ENCODE measurements around the gene CPA1. TPM values are rescaled to one million over a fixed set of nuclear protein-coding genes. Genes with fewer than 3 reads are reported as not detected.
"Not testable (repeated sequence)": the region's sequence is repeated elsewhere in the genome, so short reads cannot be mapped to it uniquely, and the experiment has no call there.

Gene CPA1
- total RNA-seq, 1 experiment from 2014 or later = not detected

DNA sequence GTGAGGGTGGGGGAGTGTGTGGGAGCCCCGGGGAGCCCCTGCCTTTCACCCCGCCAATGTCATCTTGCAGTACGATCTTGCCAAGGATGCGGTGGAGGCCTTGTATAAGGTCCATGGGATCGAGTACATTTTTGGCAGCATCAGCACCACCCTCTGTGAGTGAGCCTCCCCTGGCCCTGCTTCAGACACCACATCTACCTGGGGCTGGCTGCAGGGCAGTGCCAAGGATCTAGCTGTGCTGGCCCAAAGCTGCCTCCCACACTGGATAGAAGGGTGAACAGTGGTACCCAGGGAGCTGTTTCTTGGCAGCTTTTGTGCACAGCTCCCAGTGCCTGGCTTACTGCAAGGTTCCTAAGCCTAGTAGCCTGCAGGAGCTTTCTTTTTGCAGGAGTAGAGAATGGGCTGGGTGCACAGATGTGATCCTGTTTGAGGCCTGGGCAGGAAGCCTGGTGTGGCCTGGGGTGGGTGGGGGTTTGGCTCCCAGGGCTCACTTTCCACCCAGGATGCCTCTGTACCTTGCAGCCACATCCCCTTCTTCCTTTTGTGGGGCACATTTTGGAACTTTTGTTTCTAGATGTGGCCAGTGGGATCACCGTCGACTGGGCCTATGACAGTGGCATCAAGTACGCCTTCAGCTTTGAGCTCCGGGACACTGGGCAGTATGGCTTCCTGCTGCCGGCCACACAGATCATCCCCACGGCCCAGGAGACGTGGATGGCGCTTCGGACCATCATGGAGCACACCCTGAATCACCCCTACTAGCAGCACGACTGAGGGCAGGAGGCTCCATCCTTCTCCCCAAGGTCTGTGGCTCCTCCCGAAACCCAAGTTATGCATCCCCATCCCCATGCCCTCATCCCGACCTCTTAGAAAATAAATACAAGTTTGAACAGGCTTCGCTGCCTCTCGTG lies 12.2 kb upstream of the CPA1 start:
- in situ Hi-C loops (cut with HindIII; ENCODE audit: low pct_unique_long_range_greater_than_20kb, low sequenced_read_pairs) = no loop called here

DNA sequence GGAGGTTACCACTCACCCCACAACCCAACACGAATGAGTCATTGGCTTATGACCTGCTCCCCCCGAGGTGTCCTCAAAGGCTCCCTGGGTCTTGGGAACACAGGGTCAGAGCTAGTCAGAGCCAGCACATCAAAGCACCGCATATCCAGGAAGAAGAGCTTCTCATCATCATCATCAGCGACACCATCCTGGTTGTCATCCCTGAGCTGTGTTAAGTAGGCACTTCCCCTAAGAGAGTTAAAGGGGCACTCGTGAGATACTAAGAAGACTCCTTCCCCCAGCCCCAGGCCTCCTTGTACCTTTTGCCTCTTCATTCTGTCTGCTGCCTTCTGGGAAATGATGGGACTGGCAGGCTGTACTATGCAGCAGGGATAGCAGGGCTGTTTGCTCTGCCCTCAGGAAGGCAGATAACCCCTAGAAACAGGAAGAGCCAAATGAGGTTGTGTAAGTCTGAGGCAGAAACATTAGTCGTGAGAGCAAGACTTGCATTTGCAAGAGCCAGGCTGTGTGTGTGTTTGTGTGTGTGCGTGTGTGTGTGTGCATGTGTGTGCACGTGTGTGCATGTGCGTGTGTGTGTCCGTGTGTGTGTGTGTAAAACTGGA lies 11.1 kb upstream of the CPA1 start:
- in situ Hi-C loops (cut with HindIII; ENCODE audit: low pct_unique_long_range_greater_than_20kb, low sequenced_read_pairs) = no loop called here
- no peak for DNase-seq (ENCODE audit: low read depth, low spot score)

More for the DNA sequence above, 12.2 kb upstream of the CPA1 start:
- DNase-seq (ENCODE audit: low read depth, low spot score) = no peak

DNA sequence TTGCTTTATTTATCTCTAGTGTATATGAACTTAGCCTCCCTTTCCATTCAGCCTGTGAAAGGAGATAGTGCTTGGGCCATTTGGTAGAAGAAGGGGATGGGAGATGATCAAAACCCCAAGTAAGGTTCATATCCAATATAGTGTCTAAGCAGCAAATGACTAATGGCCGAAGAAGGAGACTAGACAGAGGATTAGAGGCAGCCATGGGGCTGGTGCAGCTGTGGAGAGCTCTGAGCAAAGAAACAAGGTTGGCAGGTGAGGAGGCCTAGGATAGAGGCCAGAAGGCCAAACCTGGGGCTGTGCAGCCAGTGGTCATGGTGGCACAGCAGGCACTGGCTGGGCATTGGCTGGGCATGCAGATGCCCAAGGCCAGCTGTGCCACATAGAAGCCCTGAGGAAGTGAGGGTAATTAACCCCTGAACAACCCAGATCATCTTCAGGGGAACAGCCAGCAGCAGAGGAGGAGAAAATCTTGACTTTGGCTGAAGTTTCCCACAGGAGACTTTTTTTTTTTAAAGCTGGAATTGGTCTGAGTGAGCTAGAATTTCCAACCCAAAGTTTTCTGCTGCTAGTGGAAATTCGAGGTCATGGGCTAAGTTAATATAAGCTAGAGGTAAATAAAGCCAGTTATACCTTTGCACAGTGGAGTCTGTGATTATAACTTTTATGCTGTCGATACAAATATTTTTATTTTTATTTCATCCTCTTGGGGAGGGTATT lies 10.3 kb upstream of the CPA1 start:
- DNase-seq (ENCODE audit: low read depth, low spot score) = no peak

DNA sequence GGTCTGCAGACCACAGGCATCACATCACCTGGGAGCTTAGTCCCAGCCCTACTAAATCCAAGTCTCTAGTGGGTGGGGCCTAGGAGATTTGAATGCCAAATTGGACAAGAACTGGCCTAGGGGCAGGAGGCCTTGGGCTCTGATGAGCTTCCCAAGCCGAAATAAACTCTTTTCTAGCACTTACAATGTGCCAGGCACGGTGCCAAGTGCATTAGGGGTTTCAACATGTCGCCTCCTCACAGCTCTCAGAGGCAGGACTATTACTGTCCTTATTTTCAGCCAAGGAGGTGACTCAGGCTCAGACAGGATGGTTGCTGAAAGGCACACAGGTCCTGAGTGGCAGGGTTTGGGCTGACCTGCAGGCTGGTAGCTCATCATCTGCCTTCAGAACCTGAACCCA lies 9.2 kb upstream of the CPA1 start:
- DNase-seq (ENCODE audit: low read depth, low spot score) = no peak
- in situ Hi-C loops (cut with HindIII; ENCODE audit: low pct_unique_long_range_greater_than_20kb, low sequenced_read_pairs) = no loop called here

More for the DNA sequence above, 10.3 kb upstream of the CPA1 start:
- in situ Hi-C loops (cut with HindIII; ENCODE audit: low pct_unique_long_range_greater_than_20kb, low sequenced_read_pairs) = no loop called here

- in situ Hi-C loops (cut with HindIII; ENCODE audit: low pct_unique_long_range_greater_than_20kb, low sequenced_read_pairs) = no loop called here
- DNase-seq (ENCODE audit: low read depth, low spot score) = no peak
Observed at GRCh38 chr7:130372402-130373165, 7.7 kb upstream of the CPA1 start.

DNA sequence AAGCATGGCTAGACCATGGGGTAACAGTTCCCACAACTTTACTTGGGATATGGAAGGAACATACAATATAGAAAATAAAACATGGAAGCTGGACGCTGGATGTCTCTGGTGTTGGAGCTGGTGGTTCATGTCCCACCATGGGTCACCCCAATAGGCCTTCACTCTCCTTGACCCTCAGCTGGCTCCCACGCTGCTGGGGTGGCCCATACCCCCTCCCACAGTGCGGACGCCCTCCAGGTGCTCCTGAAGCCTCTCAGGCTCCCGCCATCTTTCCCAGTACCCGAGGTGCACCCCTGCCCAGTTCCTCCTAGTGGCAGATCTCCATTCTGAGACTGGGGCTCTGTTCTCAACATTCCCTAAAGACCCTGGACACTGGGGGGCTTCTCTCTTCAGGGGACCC lies 5.8 kb upstream of the CPA1 start:
- in situ Hi-C loops (cut with HindIII; ENCODE audit: low pct_unique_long_range_greater_than_20kb, low sequenced_read_pairs) = no loop called here
- DNase-seq (ENCODE audit: low read depth, low spot score) = no peak

DNA sequence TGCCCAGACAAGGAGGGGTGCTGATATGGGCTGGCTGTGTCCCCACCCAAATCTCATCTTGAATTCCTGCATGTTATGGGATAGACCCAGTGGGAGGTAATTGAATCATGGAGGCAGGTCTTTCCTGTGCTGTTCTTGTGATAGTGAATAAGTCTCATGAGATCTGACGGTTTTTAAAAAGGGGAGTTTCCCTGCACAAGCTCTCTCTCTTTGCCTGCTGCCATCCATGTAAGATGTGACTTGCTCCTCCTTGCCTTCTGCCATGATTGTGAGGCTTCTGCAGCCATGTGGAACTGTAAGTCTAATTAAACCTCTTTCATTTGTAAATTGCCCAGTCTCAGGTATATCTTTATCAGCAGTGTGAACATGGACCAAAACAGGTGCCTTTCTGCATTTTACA lies 3.8 kb upstream of the CPA1 start:
- DNase-seq (ENCODE audit: low read depth, low spot score); in situ Hi-C loops (cut with HindIII; ENCODE audit: low pct_unique_long_range_greater_than_20kb, low sequenced_read_pairs): not testable (repeated sequence)

DNA sequence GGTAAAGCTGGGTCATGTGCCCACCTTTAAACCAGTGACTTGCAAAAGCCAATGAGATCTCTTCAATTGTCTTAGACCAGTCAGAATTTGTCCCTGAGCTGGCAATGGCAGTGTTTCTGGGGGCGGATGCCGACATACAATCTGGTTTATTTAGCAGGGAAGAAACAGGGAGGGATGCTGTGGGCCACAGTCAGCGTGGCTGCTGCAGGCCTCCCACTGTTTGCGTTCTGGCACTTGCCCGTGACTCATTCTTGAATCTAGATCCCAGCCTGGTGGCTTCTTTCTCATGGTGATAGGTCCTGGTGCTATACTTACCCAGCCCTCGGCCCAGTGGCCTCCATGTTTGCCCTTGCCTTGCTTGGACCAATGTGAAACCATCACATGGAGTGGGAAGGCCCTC lies 3.1 kb upstream of the CPA1 start:
- in situ Hi-C loops (cut with HindIII; ENCODE audit: low pct_unique_long_range_greater_than_20kb, low sequenced_read_pairs) = no loop called here
- DNase-seq (ENCODE audit: low read depth, low spot score) = no peak

DNA sequence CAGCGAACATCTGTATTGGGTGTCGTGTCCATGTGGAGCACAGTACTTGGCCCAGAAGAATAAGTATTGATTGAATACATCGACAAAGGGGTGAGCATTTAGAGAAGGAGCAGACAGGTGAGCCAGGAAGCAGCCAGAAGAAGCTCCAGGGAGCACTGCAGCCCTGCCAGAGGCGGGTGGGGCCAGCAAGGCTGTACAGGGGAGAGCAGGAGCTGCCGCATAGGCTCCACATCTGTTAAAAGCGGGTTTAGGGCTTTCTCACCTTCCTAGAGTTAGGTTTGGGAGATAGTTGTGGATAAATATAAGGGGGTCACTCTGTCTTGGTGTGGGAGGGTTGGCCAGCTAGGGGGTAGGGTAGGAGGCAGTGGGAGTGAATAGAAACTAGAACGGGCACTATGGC lies 1.3 kb upstream of the CPA1 start:
- DNase-seq (ENCODE audit: low read depth, low spot score) = no peak
- in situ Hi-C loops (cut with HindIII; ENCODE audit: low pct_unique_long_range_greater_than_20kb, low sequenced_read_pairs) = no loop called here

DNA sequence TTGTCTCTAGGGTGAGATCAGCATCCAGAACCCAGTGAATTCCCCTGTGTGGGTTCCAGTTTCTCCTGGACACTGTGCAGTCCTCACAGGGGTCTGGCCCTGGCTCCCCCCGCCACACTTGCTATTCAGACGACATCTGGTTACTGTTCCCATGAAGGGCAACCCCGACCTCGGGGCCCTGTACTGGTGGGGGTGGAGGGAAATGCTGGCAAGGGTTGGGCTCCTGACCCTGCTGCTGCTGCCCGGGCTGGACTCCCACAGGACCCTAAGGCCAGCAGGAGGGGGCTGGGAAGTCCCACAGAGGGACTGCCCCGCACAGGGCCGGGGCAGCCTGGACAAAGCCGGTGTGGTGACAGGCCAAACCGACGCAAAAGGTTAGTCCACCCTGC lies 768 bp upstream of the CPA1 start:
- DNase-seq (ENCODE audit: low read depth, low spot score) = no peak
- in situ Hi-C loops (cut with HindIII; ENCODE audit: low pct_unique_long_range_greater_than_20kb, low sequenced_read_pairs) = no loop called here

DNA sequence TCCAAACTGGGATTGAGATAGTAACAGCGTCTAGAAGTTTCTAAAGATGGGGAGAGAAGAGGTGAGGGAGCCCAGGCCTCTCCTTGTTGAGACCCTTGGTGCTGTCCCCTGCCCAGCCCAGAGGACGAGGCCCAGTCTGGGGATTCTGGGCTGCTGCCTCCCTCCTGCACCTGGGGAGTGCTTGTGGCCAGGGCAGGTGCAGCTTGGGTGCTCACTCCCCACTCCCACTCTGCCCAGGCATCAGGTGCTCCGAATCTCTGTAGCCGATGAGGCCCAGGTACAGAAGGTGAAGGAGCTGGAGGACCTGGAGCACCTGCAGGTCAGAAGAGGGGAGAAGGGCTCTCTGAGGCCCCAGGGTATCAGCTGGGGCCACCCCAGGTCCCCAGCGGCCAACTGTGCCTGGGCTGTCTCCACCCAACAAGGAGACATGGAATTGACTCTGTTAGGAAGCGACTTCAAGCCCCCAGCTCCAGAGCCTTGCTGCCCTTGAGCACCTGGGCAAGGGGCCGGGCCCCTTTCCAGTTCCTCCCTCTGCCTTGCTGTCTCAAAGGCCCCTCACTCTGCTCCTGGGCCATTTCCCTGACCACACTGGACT lies 664 bp downstream of the CPA1 start:
- no peak for DNase-seq (ENCODE audit: low read depth, low spot score)
- in situ Hi-C loops (cut with HindIII; ENCODE audit: low pct_unique_long_range_greater_than_20kb, low sequenced_read_pairs) = no loop called here

DNA sequence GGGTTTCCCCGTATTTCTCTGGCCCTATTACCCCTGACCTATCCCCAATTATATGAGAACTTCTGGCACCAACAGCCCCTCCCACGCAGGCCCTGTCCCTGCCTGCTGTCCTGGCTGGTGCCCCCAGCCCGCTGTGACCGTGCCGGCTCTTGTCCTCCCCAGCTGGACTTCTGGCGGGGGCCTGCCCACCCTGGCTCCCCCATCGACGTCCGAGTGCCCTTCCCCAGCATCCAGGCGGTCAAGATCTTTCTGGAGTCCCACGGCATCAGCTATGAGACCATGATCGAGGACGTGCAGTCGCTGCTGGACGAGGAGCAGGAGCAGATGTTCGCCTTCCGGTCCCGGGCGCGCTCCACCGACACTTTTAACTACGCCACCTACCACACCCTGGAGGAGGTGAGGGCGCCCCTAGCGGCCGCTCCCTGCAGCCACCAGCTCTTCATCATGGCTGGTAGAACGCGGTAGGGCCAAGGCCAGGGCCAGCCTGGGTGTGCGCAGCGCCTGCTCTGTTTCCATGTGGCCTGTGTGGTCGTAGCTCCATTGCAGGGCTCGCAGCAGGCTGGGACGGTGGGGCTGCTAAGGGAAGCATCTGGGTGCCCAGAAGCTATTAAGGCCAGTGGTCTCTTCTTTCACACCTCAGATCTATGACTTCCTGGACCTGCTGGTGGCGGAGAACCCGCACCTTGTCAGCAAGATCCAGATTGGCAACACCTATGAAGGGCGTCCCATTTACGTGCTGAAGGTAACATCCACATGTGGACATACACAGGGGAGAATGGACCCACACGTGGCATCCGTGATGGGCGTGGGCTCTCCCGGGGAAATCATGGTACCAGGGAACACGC lies 1.4 kb downstream of the CPA1 start:
- in situ Hi-C loops (cut with HindIII; ENCODE audit: low pct_unique_long_range_greater_than_20kb, low sequenced_read_pairs) = no loop called here
- no peak for DNase-seq (ENCODE audit: low read depth, low spot score)

DNA sequence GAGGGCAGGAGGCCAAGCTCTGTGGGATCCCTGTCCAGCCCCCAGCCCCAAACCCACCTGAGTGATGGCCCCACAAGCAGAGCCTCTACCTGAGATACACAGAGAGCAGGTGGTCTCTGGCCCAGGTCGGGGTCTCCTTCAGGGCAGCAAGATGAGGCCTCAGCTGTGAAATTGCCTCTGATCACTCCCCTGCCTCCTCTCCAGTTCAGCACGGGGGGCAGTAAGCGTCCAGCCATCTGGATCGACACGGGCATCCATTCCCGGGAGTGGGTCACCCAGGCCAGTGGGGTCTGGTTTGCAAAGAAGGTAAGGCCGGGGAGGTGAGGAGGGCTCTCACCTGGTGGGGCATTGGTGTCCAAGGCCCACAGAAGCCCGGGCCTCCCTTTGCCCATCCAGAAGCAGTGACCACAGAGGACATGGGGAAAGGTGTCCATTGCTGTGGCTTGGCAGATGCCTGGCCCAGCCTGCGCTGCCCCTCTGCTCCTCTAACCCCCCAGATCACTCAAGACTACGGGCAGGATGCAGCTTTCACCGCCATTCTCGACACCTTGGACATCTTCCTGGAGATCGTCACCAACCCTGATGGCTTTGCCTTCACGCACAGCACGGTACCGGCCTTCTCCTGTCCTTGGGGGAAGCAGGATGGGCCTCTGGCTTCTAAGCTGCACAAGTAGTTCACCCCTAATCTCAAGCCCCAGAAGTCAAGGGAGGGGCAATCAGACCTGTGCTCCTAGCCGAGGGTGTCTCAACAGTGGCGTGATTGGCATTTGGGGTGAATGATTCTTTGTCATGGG lies 3.1 kb downstream of the CPA1 start:
- in situ Hi-C loops (cut with HindIII; ENCODE audit: low pct_unique_long_range_greater_than_20kb, low sequenced_read_pairs) = no loop called here
- no peak for DNase-seq (ENCODE audit: low read depth, low spot score)

- DNase-seq (ENCODE audit: low read depth, low spot score) = no peak
- in situ Hi-C loops (cut with HindIII; ENCODE audit: low pct_unique_long_range_greater_than_20kb, low sequenced_read_pairs) = no loop called here
Observed at GRCh38 chr7:130384371-130384801, 4.1 kb downstream of the CPA1 start.

- DNase-seq (ENCODE audit: low read depth, low spot score) = no peak
- in situ Hi-C loops (cut with HindIII; ENCODE audit: low pct_unique_long_range_greater_than_20kb, low sequenced_read_pairs) = no loop called here
Observed at GRCh38 chr7:130384841-130385599, 4.7 kb downstream of the CPA1 start.

Measured in SK-MEL-5 (cell line).